ENCODE results near the gene PLXND1.
A peak's percentile ranks its signal among the peaks of the same experiment; 100 is the strongest.
"Not testable (repeated sequence)": the region's sequence is repeated elsewhere in the genome, so short reads cannot be mapped to it uniquely, and the experiment has no call there.

The PLXND1 gene

DNA sequence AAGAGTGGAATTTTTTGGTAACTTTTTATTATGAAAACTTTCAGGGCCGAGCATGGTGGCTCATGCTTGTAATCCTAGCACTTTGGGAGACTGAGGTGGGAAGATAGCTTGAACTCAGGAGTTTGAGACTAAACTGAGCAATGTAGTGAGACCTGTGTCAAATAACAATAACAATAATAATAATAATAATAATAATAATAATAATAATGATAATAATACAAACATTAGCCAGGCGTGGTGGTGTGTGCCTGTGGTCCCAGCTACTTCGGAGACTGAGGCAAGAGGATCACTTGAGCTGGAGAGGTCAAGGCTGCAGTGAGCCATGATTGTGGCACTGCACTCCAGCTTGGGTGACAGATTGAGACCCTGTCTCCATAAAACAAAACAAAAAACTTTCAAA is 60.5 kb downstream of the PLXND1 start:
- DNase-seq: not testable (repeated sequence)

DNA sequence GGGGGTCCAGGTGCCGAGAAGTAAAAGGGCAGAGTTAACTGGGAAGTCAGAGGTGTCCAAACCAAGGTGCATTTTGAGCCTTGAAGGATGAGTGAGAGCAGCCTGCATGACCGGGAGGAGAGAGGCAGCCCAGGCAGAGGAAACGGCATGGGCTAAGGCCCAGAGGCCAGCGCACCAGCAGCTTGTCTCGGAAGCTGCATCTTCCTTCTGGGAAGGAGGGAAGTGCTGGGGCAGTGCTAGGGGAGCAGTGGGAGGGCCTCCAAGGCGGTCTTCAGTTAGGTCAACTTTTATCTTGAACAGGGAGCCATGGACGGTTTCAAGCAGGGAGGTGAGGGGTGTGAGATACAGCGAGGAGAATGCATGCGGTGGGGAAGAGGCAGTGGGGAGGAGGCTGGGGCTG is 62.5 kb downstream of the PLXND1 start:
- no peak for DNase-seq

DNA sequence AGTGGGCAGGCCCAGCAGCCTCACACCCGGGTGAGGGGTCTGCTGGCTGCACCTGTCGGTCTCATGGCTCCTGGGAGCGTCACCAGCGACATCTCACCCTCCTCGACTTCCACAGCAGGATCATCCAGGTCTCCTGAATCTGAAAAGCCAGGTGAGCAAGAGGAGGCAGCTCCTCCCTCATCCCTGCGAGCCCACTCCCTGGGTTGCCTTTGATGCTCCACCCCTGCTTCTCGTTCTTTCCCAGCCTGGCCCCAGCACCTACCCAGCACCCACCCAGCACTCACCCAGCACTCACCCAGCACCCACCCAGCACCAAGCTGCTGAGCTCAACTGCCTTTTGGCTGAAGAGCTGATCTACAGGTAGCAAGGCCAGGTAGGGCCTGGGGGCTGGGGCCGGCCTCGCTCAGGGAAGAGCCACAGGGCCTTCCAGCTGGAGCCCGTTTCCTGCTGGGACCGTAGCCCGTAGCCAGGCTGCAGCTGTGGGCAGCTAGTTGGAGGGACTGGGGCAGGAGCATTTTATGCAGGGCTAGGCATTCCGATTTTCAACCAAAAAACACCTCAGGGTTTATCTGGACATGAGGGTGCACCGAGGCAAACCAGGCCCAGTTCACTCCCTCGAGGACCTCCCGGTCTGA is 63.2 kb downstream of the PLXND1 start, which contains the start of gene H1-8:
H1-8 (plus strand) TSS at position 20 of the 635 bp plus-strand sequence; CDS start at position 64, 44 bp downstream.
- no peak for DNase-seq

DNA sequence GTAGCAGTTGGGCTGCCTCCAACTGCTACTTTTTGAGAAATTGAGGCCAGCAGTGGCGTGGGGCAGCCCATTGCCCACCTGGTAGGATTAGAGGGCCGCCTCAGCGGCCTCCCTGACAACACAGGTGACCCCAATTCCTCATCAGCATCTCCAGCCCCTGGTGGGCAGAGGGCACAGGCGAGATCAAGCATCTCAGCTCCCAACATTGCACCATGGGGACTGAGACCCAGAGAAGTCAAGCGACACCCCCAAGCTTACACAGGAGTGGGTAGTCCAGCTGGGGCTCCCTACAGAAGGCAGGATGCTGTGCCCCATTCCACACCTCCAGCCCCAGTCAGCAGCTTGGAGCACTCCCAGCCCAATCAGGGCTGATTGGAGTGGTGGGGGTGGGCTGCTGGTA is 63.7 kb downstream of the PLXND1 start:
- no peak for DNase-seq

DNA sequence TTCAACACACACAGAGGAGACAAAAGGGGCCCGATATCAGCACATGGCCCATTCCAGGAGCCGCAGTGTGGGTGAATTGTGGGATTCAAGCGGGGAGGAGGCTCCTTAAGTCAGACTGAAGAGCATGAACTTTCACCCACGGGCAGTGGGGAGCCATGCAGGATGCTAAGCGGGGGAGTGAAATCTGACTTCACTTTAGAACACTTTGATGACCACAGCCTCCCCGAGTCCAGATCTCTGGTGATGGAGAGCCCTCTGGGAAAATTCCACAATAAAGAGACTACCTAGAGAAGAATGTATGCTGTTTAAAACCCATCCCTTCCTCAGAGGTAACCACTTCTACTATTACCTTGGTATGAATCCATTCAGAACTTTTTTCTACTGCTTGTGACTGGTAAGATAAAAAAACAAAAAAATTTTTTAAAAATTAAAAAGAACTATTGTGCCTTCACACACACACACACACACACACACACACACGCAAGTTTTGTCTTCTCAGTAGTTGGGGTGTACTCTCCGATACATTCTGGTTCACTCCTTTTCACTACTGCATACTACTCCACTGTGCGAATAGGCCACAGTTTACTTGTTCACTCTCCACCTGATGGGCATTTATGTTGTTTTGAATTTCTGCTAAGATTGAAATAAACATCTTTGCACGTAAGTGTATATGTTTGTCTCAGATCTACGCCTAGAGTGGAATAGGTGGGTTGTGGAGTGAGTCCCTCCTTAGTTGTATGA is 65.5 kb downstream of the PLXND1 start:
- DNase-seq: no peak

DNA sequence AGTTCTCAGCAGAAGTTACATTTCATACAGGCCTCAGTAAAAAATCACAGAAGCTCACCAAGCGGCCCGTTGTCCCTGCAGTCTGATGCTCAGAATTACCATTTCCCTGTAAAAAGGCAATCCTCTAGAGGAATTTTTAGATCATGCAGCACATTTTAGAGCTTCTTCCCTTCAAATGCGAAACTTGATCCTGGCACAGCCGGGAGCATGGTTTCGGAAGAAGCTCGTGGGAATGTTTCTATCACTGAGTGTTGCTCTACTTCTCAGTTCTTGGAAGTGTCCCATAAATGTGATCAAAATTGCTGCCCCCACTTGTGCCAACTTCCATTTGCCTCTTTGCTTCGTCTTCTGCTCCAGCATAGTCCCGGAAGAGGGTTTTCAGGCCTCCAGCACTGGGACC is 67.3 kb downstream of the PLXND1 start:
- no peak for DNase-seq

DNA sequence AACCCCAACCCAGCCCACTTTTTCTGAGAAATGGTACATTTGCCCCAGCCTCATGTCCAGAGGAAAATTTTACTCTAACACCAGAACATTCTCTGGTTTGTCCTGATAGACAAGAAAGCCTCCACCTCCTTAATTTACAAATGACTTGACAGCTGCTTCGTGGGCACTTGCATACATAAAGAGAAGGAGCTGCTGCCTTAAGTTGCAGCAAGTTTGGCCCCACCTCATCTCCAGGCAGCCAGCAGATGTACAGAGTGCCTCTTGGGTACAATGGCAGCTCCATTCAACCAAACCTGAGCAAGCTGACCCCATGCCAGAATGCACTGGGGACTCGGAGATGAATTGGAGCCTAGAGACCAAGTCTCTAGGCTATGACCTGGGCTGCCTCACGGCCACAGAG is 69.7 kb downstream of the PLXND1 start:
- DNase-seq: no peak

DNA sequence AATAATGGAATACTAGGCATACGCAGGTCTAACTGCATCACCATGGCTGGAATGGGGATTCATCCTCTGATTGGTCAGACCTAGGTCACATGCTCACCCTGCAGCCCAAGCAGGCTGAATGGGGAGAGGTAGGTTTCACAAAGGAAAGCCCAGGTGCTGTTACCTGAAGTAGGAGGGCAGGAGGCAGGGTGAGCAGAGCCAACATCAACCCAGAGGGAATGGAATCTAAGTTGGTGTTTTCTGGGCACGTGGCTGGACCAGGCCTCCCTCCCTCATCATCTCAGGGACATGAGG is 70.2 kb downstream of the PLXND1 start:
- no peak for DNase-seq

DNA sequence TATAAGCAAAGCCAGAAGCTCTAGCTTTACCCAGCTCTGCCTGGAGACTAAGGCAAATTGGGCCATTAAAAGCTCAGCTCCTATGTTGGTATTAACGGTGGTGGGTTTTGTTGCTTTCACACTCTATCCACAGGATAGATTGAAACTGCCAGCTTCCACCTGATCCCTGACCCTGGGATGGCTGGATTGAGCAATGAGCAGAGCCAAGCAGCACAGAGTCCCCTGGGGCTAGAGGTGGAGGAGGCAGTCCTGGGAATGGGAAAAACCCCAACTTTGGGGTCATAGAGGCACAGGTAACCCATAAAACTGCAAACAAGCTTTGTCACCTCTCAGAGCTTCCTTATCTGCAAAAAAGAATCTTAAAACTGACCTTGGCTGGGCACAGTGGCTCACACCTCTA is 71.4 kb downstream of the PLXND1 start:
- no peak for DNase-seq

DNA sequence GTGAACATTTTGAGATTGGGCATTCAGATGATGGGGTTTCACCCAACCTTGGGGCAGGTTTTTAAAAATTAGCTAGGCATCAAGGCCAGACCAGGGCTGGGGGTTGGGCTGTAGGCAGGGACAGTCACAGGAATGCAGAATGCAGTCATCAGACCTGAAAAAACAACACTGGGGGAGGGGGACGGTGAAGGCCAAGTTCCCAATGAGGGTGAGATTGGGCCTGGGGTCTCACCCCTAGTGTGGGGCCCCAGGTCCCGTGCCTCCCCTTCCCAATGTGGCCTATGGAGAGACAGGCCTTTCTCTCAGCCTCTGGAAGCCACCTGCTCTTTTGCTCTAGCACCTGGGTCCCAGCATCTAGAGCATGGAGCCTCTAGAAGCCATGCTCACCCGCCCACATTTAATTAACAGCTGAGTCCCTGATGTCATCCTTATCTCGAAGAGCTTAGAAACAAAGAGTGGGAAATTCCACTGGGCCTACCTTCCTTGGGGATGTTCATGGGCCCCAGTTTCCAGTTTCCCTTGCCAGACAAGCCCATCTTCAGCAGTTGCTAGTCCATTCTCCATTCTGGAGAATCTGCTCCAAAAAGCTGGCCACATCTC is 71.9 kb downstream of the PLXND1 start:
- no peak for DNase-seq

DNA sequence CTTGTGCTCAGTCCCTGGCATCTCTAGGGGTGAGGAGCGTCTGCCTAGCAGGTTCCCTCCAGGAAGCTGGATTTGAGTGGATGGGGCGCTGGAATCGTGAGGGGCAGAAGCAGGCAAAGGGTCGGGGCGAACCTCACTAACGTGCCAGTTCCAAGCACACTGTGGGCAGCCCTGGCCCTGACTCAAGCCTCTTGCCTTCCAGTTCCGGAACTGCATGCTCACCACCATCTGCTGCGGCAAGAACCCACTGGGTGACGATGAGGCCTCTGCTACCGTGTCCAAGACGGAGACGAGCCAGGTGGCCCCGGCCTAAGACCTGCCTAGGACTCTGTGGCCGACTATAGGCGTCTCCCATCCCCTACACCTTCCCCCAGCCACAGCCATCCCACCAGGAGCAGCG is 73.1 kb downstream of the PLXND1 start:
- DNase-seq: no peak

DNA sequence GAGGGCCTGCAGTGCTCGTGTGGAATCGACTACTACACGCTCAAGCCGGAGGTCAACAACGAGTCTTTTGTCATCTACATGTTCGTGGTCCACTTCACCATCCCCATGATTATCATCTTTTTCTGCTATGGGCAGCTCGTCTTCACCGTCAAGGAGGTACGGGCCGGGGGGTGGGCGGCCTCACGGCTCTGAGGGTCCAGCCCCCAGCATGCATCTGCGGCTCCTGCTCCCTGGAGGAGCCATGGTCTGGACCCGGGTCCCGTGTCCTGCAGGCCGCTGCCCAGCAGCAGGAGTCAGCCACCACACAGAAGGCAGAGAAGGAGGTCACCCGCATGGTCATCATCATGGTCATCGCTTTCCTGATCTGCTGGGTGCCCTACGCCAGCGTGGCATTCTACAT is 74.2 kb downstream of the PLXND1 start:
- no peak for DNase-seq

DNA sequence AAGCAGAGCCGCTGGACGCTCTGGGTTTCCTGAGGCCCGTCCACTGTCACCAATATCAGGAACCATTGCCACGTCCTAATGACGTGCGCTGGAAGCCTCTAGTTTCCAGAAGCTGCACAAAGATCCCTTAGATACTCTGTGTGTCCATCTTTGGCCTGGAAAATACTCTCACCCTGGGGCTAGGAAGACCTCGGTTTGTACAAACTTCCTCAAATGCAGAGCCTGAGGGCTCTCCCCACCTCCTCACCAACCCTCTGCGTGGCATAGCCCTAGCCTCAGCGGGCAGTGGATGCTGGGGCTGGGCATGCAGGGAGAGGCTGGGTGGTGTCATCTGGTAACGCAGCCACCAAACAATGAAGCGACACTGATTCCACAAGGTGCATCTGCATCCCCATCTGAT is 74.8 kb downstream of the PLXND1 start:
- DNase-seq: no peak

DNA sequence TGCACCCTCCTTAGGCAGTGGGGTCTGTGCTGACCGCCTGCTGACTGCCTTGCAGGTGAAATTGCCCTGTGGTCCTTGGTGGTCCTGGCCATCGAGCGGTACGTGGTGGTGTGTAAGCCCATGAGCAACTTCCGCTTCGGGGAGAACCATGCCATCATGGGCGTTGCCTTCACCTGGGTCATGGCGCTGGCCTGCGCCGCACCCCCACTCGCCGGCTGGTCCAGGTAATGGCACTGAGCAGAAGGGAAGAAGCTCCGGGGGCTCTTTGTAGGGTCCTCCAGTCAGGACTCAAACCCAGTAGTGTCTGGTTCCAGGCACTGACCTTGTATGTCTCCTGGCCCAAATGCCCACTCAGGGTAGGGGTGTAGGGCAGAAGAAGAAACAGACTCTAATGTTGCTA is 75.7 kb downstream of the PLXND1 start:
- DNase-seq: no peak

DNA sequence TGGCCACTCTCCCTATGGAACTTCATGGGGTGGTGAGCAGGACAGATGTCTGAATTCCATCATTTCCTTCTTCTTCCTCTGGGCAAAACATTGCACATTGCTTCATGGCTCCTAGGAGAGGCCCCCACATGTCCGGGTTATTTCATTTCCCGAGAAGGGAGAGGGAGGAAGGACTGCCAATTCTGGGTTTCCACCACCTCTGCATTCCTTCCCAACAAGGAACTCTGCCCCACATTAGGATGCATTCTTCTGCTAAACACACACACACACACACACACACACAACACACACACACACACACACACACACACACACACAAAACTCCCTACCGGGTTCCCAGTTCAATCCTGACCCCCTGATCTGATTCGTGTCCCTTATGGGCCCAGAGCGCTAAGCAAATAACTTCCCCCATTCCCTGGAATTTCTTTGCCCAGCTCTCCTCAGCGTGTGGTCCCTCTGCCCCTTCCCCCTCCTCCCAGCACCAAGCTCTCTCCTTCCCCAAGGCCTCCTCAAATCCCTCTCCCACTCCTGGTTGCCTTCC is 76.2 kb downstream of the PLXND1 start:
- DNase-seq: no peak

DNA sequence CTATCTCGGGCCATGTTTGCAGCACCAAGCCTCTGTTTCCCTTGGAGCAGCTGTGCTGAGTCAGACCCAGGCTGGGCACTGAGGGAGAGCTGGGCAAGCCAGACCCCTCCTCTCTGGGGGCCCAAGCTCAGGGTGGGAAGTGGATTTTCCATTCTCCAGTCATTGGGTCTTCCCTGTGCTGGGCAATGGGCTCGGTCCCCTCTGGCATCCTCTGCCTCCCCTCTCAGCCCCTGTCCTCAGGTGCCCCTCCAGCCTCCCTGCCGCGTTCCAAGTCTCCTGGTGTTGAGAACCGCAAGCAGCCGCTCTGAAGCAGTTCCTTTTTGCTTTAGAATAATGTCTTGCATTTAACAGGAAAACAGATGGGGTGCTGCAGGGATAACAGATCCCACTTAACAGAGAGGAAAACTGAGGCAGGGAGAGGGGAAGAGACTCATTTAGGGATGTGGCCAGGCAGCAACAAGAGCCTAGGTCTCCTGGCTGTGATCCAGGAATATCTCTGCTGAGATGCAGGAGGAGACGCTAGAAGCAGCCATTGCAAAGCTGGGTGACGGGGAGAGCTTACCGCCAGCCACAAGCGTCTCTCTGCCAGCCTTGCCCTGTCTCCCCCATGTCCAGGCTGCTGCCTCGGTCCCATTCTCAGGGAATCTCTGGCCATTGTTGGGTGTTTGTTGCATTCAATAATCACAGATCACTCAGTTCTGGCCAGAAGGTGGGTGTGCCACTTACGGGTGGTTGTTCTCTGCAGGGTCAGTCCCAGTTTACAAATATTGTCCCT is 76.9 kb downstream of the PLXND1 start:
- no peak for DNase-seq

DNA sequence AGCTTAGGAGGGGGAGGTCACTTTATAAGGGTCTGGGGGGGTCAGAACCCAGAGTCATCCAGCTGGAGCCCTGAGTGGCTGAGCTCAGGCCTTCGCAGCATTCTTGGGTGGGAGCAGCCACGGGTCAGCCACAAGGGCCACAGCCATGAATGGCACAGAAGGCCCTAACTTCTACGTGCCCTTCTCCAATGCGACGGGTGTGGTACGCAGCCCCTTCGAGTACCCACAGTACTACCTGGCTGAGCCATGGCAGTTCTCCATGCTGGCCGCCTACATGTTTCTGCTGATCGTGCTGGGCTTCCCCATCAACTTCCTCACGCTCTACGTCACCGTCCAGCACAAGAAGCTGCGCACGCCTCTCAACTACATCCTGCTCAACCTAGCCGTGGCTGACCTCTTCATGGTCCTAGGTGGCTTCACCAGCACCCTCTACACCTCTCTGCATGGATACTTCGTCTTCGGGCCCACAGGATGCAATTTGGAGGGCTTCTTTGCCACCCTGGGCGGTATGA is 77.8 kb downstream of the PLXND1 start, which contains the start of gene RHO:
RHO (plus strand) TSS at position 51 of the 512 bp plus-strand sequence; CDS start at position 146, 95 bp downstream.
- DNase-seq: no peak

DNA sequence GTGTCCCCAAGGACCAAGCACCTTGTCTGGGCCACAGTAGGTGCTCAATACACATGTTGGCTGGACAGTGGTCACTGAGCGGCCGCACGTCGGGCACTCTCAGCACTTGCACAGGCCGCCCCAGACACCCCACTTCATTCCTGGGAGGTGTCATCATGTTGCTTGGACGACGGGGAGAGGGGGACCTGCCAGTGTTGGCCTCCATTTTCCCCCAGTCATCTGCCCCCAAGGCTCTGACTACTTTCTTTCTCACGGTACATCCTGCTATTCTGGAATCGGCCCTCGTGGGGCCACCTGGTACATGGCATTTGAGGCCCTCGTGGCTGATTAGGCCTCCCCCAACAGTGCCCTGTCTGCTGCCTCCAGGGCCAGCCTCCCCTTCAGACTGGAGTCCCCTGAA is 79.2 kb downstream of the PLXND1 start:
- DNase-seq: no peak

DNA sequence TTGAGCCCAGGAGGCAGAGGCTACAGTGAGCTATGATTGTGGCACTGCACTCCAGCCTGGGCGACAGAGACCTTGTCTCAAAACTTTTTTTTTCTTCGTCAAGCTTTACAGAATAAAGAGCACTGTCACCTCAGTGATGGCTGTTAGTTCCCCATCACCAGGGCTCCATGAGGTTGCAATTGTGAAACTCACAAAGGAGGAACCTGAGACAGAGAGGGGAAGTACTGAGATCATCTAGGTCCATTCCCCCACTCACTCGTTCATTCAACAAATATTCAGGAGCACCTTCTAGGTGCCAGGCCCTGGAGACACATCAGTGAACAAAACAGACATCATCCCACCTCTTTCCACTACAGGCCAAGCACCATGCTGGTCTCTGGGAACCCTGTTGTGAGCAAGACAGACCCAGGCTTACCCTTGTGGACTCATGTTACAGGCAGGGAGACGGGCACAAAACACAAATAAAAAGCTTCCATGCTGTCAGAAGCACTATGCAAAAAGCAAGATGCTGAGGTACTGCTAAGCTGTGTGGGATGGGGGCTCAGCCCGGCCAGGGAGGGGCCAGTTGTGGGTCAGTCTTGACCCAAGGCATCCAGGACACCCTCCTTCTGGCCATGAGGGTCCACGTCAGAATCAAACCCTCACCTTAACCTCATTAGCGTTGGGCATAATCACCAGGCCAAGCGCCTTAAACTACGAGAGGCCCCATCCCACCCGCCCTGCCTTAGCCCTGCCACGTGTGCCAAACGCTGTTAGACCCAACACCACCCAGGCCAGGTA is 80.2 kb downstream of the PLXND1 start:
- DNase-seq: no peak

DNA sequence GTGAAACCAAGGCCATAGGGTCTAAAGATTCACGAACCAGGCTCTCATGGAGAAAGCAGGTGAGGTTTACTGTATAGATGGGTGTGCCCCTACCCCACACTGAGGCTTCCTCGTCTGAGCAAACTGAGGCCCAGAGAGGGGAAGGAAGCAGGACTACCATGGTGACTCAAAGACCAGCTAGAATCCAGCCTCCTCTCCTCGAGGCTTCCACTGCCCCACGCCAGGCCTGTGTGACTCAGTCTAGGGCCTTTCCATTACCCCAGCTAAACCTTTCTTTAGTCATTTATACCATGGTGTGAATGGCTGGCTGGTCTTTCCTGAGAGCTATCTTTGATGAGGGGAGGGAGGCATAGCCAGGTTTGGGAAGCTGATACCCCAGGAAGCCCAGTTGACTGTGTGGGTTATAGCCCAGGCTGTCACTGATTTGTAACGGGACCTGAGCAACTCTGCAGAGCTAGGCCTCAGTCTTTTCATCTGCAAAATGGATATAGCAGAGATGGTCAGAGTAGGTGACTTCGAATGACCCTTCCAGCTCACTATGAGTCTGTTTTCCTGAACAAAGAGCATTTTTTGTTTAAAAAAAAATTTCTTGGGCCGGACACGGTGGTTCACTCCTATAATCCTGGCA is 81.0 kb downstream of the PLXND1 start:
- DNase-seq: peak; percentile 5

DNA sequence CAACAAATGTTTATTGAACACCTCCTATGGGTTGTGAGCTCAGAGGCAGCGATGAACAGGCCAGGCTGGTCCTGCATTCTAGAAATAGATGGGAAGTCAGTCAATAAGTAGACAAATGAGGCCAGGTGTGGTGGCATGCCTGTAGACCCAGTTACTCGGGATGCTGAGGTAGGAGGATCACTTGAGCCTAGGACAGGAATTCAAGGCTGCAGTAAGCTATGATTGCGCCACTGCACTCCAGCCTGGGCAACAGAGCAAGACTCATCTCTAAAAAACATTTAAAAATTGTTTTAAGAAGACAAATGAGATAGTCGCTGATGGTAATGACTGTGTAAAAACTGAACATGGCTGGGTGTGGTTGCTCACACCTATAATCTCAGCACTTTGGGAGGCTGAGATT is 82.4 kb downstream of the PLXND1 start:
- DNase-seq: no peak

DNA sequence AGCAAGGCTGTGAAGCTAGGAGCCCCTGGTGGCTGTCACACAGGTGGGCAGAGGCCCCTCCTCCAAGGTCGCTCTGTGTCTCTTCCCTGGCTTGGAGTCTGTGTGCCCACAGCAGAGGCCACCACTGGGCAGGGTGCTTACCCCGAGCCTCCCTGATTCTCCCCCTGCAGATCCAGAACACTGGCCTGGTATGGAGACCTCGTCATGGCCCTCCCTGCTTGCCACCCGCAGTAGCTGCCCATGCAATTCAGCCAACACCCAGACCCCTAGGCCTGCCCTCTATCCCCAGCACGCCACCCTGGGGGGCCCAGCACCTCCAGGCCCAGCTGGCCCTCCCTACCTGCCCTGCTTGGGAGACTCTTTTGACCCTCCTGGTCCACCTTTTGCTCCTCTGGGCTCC is 83.5 kb downstream of the PLXND1 start:
- DNase-seq: no peak
